SJSA1 (cell line): ENCODE measurements around the gene SPECC1. TPM values are rescaled to one million over a fixed set of nuclear protein-coding genes. Genes with fewer than 3 reads are reported as not detected.
"Not testable (repeated sequence)": the region's sequence is repeated elsewhere in the genome, so short reads cannot be mapped to it uniquely, and the experiment has no call there.

Experiments
- DNase-seq, 2 experiments: peaks; one replicate each; pipeline ENCODE4 v3.0.0-alpha.2; 2015 to 2020; ENCODE audit warnings: low spot score in 2 of 2, low read depth in 1 of 2
- H3K27ac ChIP-seq: fragments of 250-450 bp; sonication (Bioruptor Pico); 2 replicates; pipeline ENCODE4 v1.5.1; 2020; ENCODE audit warnings: mild to moderate bottlenecking, moderate library complexity
- H3K27me3 ChIP-seq: fragments of 250-450 bp; sonication (Bioruptor Pico); replicated peaks from 2 replicates; pipeline ENCODE4 v1.5.1; 2020; ENCODE audit warnings: mild to moderate bottlenecking, moderate library complexity
- H3K36me3 ChIP-seq: fragments of 250-450 bp; sonication (Bioruptor Pico); 2 replicates; pipeline ENCODE4 v1.5.1; 2020; ENCODE audit warnings: mild to moderate bottlenecking
- H3K4me1 ChIP-seq: fragments of 250-450 bp; sonication (Bioruptor Pico); replicated peaks from 2 replicates; pipeline ENCODE4 v1.6.1; 2021; ENCODE audit warnings: mild to moderate bottlenecking
- H3K4me3 ChIP-seq: fragments of 250-450 bp; sonication (Bioruptor Pico); 2 replicates; pipeline ENCODE4 v1.5.1; 2020; ENCODE audit warnings: mild to moderate bottlenecking
- H3K9me3 ChIP-seq: fragments of 250-450 bp; sonication (Bioruptor Pico); replicated peaks from 2 replicates; pipeline ENCODE4 v1.5.1; 2020; ENCODE audit warnings: mild to moderate bottlenecking
- total RNA-seq: library from RNA; depleted of rRNA; stranded (reverse); fragments of >200 nt; shearing (Covaris generic); gene quantifications from 2 replicates; pipeline ENCODE4 v1.2.3, GENCODE V29; 2014

SPECC1 gene
- total RNA-seq, 1 experiment from 2014 or later = 81.0 TPM

- Histone ChIP-seq H3K4me3 (no peak overlapping the region), H3K9me3 (0 out of 2 replicates have a peak, but pooled peaks cover 2% of the 10 kb centered on the region), H3K27ac (no peak overlapping the region), H3K27me3 (no peaks in the 10 kb centered on the region), H3K36me3 (peaks cover 9% of the 10 kb centered on the region; the same call in 1 of the 2 replicates), H3K4me1 (no peaks in the 10 kb centered on the region)
- no peak for DNase-seq
Observed at GRCh38 chr17:20218272-20218671, 209.1 kb downstream of the SPECC1 start.

DNA sequence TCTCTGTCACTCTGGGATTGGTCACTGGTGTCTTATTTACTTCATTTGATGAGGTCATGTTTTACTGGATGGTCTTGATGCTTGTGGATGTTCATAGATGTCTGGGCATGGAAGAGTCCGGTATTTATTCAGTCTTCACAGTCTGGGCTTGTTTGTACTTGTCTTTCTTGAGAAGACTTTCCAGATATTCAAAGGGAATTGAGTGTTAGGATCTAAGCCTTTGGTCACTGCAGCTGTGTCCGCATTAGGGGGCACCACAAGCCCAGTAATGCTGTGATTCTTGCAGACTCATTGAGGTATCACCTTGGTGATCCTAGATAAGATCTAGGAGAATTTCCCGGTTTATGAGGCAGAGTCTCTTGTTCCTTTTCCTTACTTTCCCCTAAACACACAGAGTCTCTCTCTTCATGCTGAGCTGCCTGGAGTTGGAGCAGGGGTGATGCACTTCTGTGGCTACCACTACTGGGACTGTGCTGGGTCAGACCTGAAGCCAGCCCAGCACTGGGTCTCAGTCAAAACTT lies 214.7 kb downstream of the SPECC1 start:
- Histone ChIP-seq H3K9me3 (0 out of 2 replicates have a peak, but pooled peaks cover 2% of the 10 kb centered on the region), H3K27ac (no peak overlapping the region), H3K27me3 (no peaks in the 10 kb centered on the region), H3K4me3 (no peak overlapping the region), H3K4me1 (peaks cover 6% of the 10 kb centered on the region; the same call in 1 of the 2 replicates), H3K36me3 (peaks cover 29% of the 10 kb centered on the region)
- no peak for DNase-seq

- Histone ChIP-seq H3K9me3 (0 out of 2 replicates have a peak, but pooled peaks cover 2% of the 10 kb centered on the region), H3K4me3 (no peak overlapping the region), H3K27me3 (no peaks in the 10 kb centered on the region), H3K4me1 (peaks cover 6% of the 10 kb centered on the region; the same call in 1 of the 2 replicates), H3K27ac (no peak overlapping the region), H3K36me3 (peaks cover 29% of the 10 kb centered on the region)
- DNase-seq = no peak
Observed at GRCh38 chr17:20224379-20224778, 215.2 kb downstream of the SPECC1 start.

DNA sequence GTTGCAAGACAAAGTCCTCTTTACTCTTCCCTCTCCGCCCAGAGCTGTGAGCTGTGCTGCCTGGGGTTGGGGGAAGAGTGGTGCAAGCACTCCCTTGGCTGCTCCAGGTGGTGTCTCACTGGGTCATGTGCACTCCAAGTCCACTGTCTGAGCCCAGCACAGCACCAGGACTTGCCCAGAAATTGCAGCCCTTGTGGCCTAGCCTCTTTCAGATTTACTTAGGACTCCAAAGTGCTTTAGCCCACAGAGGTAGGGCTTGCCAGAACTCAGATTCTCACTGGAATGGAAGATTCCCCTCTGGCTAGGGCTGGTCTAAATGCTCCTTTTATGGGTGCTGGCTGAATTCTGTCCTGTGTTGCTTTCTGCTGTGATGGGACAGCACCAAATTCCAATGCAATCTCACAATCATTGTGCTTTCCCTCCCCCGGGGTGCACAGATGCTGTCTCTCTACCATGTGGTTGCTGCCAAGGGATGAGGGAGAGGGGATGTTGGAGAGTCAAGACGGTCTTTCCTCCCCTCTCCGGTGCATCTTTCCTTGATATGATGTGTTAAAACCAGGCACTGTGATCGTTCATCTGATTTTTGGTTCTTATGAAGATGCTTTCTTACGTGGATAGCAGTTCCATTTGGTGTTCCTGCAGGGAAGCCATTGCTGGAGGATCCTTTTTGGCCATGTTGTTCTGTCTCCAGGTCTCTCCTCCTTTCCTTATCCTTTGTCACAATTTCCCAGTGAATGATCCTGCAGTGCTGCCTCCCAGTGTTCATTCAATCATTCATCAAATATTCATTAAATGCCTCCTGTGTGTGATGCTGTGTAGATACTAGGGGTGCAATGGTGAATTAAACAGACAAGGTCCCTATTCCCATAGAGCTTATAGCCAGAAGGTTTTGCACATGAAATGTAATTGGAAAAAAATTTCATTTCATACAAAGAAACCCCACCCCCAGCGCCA lies 216.3 kb downstream of the SPECC1 start:
- no peak overlapping the region for H3K4me3 ChIP-seq
- H3K9me3 ChIP-seq = no peaks in the 10 kb centered on the region
- no peaks in the 10 kb centered on the region for H3K27me3 ChIP-seq
- H3K27ac ChIP-seq = no peak overlapping the region
- no peak for DNase-seq
- H3K4me1 ChIP-seq = peaks cover 6% of the 10 kb centered on the region; the same call in 1 of the 2 replicates
- H3K36me3 ChIP-seq = peaks cover 35% of the 10 kb centered on the region

GRCh38 chr17:20226814-20227482 lies 217.8 kb downstream of the SPECC1 start:
- Histone ChIP-seq H3K9me3 (no peaks in the 10 kb centered on the region), H3K4me3 (no peak overlapping the region), H3K36me3 (peaks cover 42% of the 10 kb centered on the region), H3K27ac (no peak overlapping the region), H3K4me1 (peaks cover 6% of the 10 kb centered on the region; the same call in 1 of the 2 replicates), H3K27me3 (no peaks in the 10 kb centered on the region)
- DNase-seq = peak; percentile 55 to 79

DNA sequence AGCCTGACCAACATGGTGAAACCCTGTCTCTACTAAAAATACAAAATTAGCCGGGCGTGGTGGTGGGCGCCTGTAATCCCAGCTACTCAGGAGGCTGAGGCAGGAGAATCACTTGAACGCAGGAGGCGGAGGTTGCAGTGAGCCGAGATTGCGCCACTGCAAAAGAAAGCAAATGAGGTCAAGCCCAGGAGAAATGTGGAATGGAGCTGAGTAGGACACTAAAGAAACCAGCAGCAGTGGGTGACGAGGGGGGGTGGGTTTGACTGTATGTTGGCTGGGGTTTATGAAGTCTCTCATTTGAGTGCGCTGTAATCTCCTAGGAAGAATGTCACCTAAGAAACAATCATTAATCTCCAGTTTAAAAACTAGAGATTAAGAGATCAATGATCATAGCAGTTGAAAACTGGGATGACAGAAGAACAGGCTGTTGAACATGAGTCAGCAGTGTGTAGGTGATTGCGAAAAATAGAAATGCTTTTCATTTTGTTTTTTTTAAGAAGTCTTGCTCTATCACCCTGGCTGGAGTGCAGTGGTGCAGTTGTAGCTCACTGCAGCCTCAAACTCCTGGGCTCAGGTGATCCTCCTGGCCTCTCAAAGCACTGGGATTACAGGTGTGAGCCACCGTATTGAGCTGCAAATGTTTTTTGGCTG lies 218.7 kb downstream of the SPECC1 start:
- DNase-seq, H3K9me3 ChIP-seq, H3K4me1 ChIP-seq, H3K4me3 ChIP-seq, H3K27ac ChIP-seq, H3K27me3 ChIP-seq: not testable (repeated sequence)
- H3K36me3 ChIP-seq = peaks cover 51% of the 10 kb centered on the region

DNA sequence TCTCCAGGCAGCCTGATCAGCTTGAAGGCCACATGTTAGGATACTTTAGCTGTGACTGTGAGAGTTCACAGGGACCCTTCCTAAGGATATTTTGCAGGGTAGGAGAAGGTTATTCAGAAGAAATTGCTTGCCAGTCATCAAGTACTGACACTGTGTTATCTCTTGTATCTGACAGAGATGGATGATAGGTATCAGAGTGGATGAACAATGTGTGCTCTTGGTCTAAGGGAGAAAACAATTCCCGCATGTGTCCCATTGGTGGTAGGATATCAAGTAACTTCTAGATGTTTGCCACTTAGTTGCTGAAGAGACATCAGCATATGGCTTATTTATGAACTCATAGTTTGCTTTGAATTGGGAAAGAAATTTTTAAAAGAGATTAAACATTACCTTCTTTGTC lies 219.3 kb downstream of the SPECC1 start:
- Histone ChIP-seq H3K27ac (no peak overlapping the region), H3K9me3 (no peaks in the 10 kb centered on the region), H3K36me3 (peaks cover 56% of the 10 kb centered on the region), H3K4me1 (peaks cover 6% of the 10 kb centered on the region; the same call in 1 of the 2 replicates), H3K27me3 (no peaks in the 10 kb centered on the region), H3K4me3 (no peak overlapping the region)
- DNase-seq = no peak

DNA sequence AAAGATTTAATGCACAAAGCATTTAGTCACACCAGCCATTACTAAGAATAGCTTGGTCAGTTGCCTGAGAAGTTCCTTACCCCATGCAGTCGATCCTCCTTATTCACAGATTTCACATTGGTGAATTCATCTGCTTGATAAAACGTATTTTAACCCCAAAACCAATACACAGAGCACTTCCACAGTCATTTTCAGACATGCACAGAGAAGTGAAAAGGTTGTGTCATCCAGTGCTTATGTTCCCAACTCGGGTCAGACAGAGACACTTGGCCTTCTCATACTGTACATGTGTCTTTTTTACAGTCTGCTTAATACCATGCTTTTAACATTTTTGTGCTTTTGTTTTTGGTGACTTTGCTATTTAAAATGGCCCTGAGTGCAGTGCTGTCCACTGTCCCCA lies 219.7 kb downstream of the SPECC1 start:
- H3K27me3 ChIP-seq = no peaks in the 10 kb centered on the region
- H3K4me3 ChIP-seq = no peak overlapping the region
- H3K36me3 ChIP-seq = peaks cover 59% of the 10 kb centered on the region
- peaks cover 6% of the 10 kb centered on the region; the same call in 1 of the 2 replicates for H3K4me1 ChIP-seq
- no peak for DNase-seq
- H3K9me3 ChIP-seq = no peaks in the 10 kb centered on the region
- H3K27ac ChIP-seq = no peak overlapping the region

GRCh38 chr17:20230924-20231323 lies 221.8 kb downstream of the SPECC1 start:
- no peaks in the 10 kb centered on the region for H3K9me3 ChIP-seq
- H3K4me1 ChIP-seq = peaks cover 6% of the 10 kb centered on the region; the same call in 1 of the 2 replicates
- H3K27me3 ChIP-seq = no peaks in the 10 kb centered on the region
- H3K36me3 ChIP-seq = peaks cover 76% of the 10 kb centered on the region
- no peak overlapping the region for H3K4me3 ChIP-seq
- DNase-seq = no peak
- H3K27ac ChIP-seq = no peak overlapping the region

GRCh38 chr17:20232611-20233010 lies 223.5 kb downstream of the SPECC1 start:
- no peaks in the 10 kb centered on the region for H3K9me3 ChIP-seq
- H3K4me3 ChIP-seq = no peak overlapping the region
- H3K36me3 ChIP-seq = peaks cover 71% of the 10 kb centered on the region
- no peaks in the 10 kb centered on the region for H3K4me1 ChIP-seq
- no peak overlapping the region for H3K27ac ChIP-seq
- no peak for DNase-seq
- no peaks in the 10 kb centered on the region for H3K27me3 ChIP-seq

DNA sequence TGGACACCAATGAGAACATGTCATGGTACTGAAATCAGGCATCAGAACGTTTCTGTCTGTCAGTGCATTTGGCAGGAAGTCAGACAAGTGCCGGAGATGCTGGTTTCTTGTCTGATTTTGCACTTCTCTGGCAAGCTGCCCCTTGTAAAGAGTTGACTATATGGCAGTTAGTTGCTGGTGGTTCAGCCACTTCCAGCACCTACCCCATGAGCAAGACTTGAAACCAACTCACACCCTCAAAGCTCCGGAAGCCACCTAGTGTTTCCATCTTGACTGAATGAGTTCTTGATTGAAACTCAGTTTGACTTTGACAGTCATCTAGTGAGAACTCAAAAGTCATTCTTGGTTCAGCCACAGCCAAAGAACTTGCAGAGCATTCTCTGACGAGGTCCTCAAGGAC lies 225.1 kb downstream of the SPECC1 start:
- DNase-seq = no peak
- Histone ChIP-seq H3K4me1 (no peaks in the 10 kb centered on the region), H3K27me3 (no peaks in the 10 kb centered on the region), H3K9me3 (no peaks in the 10 kb centered on the region), H3K36me3 (peaks cover 57% of the 10 kb centered on the region), H3K27ac (no peak overlapping the region), H3K4me3 (no peak overlapping the region)

- Histone ChIP-seq H3K27ac (no peak overlapping the region), H3K36me3 (peaks cover 48% of the 10 kb centered on the region), H3K9me3 (no peaks in the 10 kb centered on the region), H3K4me3 (no peak overlapping the region), H3K27me3 (no peaks in the 10 kb centered on the region), H3K4me1 (no peaks in the 10 kb centered on the region)
- DNase-seq = no peak
Observed at GRCh38 chr17:20235747-20236146, 226.6 kb downstream of the SPECC1 start.

- peaks cover 44% of the 10 kb centered on the region for H3K36me3 ChIP-seq
- no peak overlapping the region for H3K27ac ChIP-seq
- H3K4me1 ChIP-seq = no peaks in the 10 kb centered on the region
- H3K9me3 ChIP-seq = no peaks in the 10 kb centered on the region
- no peak overlapping the region for H3K4me3 ChIP-seq
- H3K27me3 ChIP-seq = no peaks in the 10 kb centered on the region
- DNase-seq = no peak
Observed at GRCh38 chr17:20236578-20237227, 227.5 kb downstream of the SPECC1 start.
